Natural killer cell (primary cell): ENCODE data around the gene TWSG1. TPM values are rescaled to one million over a fixed set of nuclear protein-coding genes. Genes with fewer than 3 reads are reported as not detected.

Experiments
- ATAC-seq, 3 donors: fragments of 150-1000 bp in 2 of 3; fragments of 200-7000 bp in 1 of 3; cut with Tn5 transposase; 1 replicate in 1 of 3; 2 replicates in 2 of 3; pipeline ENCODE4 v1.10.0; 2021; ENCODE audit warnings: mild to moderate bottlenecking in 2 of 3, moderate library complexity in 2 of 3
- DNase-seq, 2 donors: peaks; one replicate each; pipeline versions ENCODE4 v3.0.0 to v3.0.0-alpha.2; 2013 to 2021; ENCODE audit warnings: mixed read lengths in 1 of 2
- H3K27ac ChIP-seq: one replicate; pipeline ENCODE4 v1.5.1; 2013; ENCODE audit warnings: mild to moderate bottlenecking, low read length
- H3K27me3 ChIP-seq: one replicate; pipeline ENCODE4 v1.6.1; 2013; ENCODE audit warnings: low read length; ENCODE audit not compliant: control insufficient read depth, insufficient read depth
- H3K36me3 ChIP-seq: one replicate; pipeline ENCODE4 v1.6.1; 2013; ENCODE audit warnings: low read length; ENCODE audit not compliant: control insufficient read depth, insufficient read depth
- H3K4me1 ChIP-seq: one replicate; pipeline ENCODE4 v1.6.1; 2013; ENCODE audit warnings: low read length; ENCODE audit not compliant: control insufficient read depth, insufficient read depth
- H3K4me3 ChIP-seq: one replicate; pipeline ENCODE4 v1.5.1; 2013; ENCODE audit warnings: low read length
- H3K9me3 ChIP-seq: one replicate; pipeline ENCODE4 v1.6.1; 2013; ENCODE audit warnings: low read length; ENCODE audit not compliant: control insufficient read depth, insufficient read depth
- H3K27ac Mint-ChIP-seq, 2 donors: one replicate each; pipeline ENCODE4 v1.8.0; 2022; ENCODE audit warnings: mild to moderate bottlenecking in 2 of 2, mixed read lengths in 2 of 2, moderate library complexity in 1 of 2
- H3K27me3 Mint-ChIP-seq, 2 donors: one replicate each; pipeline ENCODE4 v1.8.0; 2022; ENCODE audit warnings: low read depth in 2 of 2, mixed read lengths in 2 of 2
- H3K36me3 Mint-ChIP-seq: one replicate; pipeline ENCODE4 v1.8.0; 2022; ENCODE audit warnings: mixed read lengths
- H3K4me1 Mint-ChIP-seq, 2 donors: one replicate each; pipeline ENCODE4 v1.8.0; 2022; ENCODE audit warnings: mixed read lengths in 2 of 2
- H3K4me3 Mint-ChIP-seq: one replicate; pipeline ENCODE4 v1.8.0; 2022; ENCODE audit warnings: mild to moderate bottlenecking, moderate library complexity, mixed read lengths
- H3K9me3 Mint-ChIP-seq, 2 donors: one replicate each; pipeline ENCODE4 v1.8.0; 2022; ENCODE audit warnings: mixed read lengths in 2 of 2
- WGBS: methylation state at CpG from one replicate; pipeline ENCODE4 v1.1.7; 2013; ENCODE audit warnings: missing lambda C conversion rate; ENCODE audit not compliant: insufficient coverage; 5-methylcytosine and 5-hydroxymethylcytosine counted together
- intact Hi-C: fragments of 100-400 bp; cut with micrococcal nuclease; formaldehyde crosslinking; loops from one replicate; pipeline ENCODE4 v1.14.2; 2022
- total RNA-seq, 4 donors: library from RNA; stranded (reverse); fragments of 120-200 nt in 1 of 4; gene quantifications; one replicate each; pipeline versions ENCODE4 v1.2.3 to v1.2.4, GENCODE V29; 2013 to 2022
- TF ChIP-seq, protein P1 (sequence below): fragments of 200-600 bp; IDR thresholded peaks from one replicate; pipeline ENCODE4 v1.8.0; 2022; ENCODE audit warnings: antibody characterized with exemption

The TWSG1 gene
- total RNA-seq, 3 donors from 2014 or later (not counting 1 experiment from before 2014, with no cell fraction given), result 3.4 to 7.3 (median 5.6) TPM

DNA sequence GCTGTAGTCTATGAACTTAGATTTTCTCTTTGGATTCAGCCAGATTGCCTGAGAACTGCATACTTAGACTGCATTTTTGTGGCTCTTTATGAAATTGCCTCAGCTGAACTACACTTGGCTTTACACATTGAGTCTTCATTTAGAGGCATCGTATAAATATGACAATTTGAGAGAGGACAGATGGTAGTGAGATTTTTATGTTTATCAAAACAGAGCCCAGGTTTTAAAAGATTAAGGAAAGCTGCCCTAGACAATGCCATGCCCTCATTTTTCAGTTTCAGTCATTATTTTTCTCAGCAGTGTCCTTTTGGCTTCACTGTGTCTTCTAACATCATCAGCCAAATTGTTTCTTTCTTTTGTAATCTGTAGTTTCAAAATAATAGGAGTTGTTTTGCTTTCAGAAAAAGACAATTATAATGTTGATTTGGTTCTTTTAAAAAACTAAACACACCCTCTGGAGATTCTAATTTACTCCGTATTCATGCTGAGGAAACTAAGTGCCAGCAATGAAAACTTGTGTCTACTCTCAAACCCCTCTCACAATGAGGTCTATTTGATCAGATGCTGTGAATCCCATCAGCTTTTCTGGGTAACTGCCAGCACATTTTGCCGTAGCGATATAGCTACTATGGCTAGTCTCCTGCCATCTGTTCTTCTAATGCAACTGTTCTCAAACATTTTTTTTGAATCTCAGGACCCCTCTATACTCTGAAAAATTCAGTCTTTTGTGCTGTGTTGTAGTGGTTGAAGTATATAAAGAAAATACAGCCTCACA lies 46.2 kb downstream of the TWSG1 start:
- H3K4me3 Mint-ChIP-seq, result no peak overlapping the region
- DNase-seq, result no peak
- intact Hi-C loops, result no loop called here
- 98% methylated on average over 4 of the region's 4 CpGs for WGBS
- H3K27me3 Mint-ChIP-seq, result no peaks in the 10 kb centered on the region
- H3K4me1 Mint-ChIP-seq, result no peaks in the 10 kb centered on the region
- H3K4me1 ChIP-seq, result no peaks in the 10 kb centered on the region
- H3K9me3 Mint-ChIP-seq, result no peaks in the 10 kb centered on the region
- no peak for ATAC-seq
- H3K27me3 ChIP-seq, result no peaks in the 10 kb centered on the region
- H3K9me3 ChIP-seq, result no peaks in the 10 kb centered on the region
- no peaks in the 10 kb centered on the region for H3K36me3 Mint-ChIP-seq
- no peaks in the 10 kb centered on the region for H3K36me3 ChIP-seq
- TF ChIP-seq, protein P1, sequence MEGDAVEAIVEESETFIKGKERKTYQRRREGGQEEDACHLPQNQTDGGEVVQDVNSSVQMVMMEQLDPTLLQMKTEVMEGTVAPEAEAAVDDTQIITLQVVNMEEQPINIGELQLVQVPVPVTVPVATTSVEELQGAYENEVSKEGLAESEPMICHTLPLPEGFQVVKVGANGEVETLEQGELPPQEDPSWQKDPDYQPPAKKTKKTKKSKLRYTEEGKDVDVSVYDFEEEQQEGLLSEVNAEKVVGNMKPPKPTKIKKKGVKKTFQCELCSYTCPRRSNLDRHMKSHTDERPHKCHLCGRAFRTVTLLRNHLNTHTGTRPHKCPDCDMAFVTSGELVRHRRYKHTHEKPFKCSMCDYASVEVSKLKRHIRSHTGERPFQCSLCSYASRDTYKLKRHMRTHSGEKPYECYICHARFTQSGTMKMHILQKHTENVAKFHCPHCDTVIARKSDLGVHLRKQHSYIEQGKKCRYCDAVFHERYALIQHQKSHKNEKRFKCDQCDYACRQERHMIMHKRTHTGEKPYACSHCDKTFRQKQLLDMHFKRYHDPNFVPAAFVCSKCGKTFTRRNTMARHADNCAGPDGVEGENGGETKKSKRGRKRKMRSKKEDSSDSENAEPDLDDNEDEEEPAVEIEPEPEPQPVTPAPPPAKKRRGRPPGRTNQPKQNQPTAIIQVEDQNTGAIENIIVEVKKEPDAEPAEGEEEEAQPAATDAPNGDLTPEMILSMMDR, result no peak
- H3K27ac ChIP-seq, result no peak overlapping the region
- no peak overlapping the region for H3K27ac Mint-ChIP-seq
- H3K4me3 ChIP-seq, result no peak overlapping the region

- Histone ChIP-seq H3K36me3 (no peaks in the 10 kb centered on the region), H3K27me3 (no peaks in the 10 kb centered on the region), H3K4me3 (no peak overlapping the region), H3K4me1 (no peaks in the 10 kb centered on the region), H3K9me3 (no peaks in the 10 kb centered on the region), H3K27ac (no peak overlapping the region)
- Mint-ChIP-seq H3K9me3 (peaks cover 0 to 3% of the 10 kb centered on the region in 2 donors), H3K4me1 (no peaks in the 10 kb centered on the region), H3K27ac (no peak overlapping the region), H3K27me3 (no peaks in the 10 kb centered on the region), H3K36me3 (peaks cover 7% of the 10 kb centered on the region), H3K4me3 (no peak overlapping the region)
- intact Hi-C loops, result no loop called here
- DNase-seq (no peak), ATAC-seq (no peak)
- TF ChIP-seq, protein P1, result no peak
- no CpG with 5 or more reads among the region's 1 CpG for WGBS
Measured at GRCh38 chr18:9386879-9387278, 52.3 kb downstream of the TWSG1 start.

- no peak overlapping the region for H3K4me3 ChIP-seq
- no peak overlapping the region for H3K27ac ChIP-seq
- H3K4me3 Mint-ChIP-seq, result no peak overlapping the region
- H3K9me3 ChIP-seq, result no peaks in the 10 kb centered on the region
- no peaks in the 10 kb centered on the region for H3K4me1 ChIP-seq
- H3K27me3 ChIP-seq, result no peaks in the 10 kb centered on the region
- peaks cover 7% of the 10 kb centered on the region for H3K36me3 Mint-ChIP-seq
- TF ChIP-seq, protein P1, result no peak
- H3K27ac Mint-ChIP-seq, result no peak overlapping the region
- H3K4me1 Mint-ChIP-seq, result no peaks in the 10 kb centered on the region
- 60% methylated on average over 1 of the region's 1 CpG for WGBS
- no peak for ATAC-seq
- intact Hi-C loops, result no loop called here
- no peaks in the 10 kb centered on the region for H3K27me3 Mint-ChIP-seq
- H3K36me3 ChIP-seq, result no peaks in the 10 kb centered on the region
- no peak for DNase-seq
- H3K9me3 Mint-ChIP-seq, result peaks cover 0 to 3% of the 10 kb centered on the region in 2 donors
Measured at GRCh38 chr18:9387891-9388290, 53.3 kb downstream of the TWSG1 start.

DNA sequence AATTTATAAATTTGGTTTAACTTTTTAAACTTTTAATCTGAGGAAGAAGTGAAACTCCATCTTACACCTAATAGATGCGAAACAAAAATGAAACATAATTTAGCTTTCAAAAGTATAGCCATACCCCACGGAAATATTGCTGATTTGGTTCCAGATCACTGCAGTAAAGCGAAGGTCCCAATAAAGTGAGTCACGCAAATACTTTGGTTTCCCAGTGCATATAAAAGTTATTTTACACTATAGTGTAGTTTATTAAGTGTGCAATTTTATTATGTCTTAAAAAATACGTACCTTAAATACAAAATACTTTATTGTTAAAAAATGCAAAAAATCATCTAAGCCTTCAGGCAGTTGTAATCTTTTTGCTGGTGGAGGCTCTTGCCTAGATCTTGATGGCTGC lies 55.1 kb downstream of the TWSG1 start:
- no peaks in the 10 kb centered on the region for H3K36me3 ChIP-seq
- H3K9me3 ChIP-seq, result no peaks in the 10 kb centered on the region
- H3K36me3 Mint-ChIP-seq, result peaks cover 7% of the 10 kb centered on the region
- H3K27ac ChIP-seq, result no peak overlapping the region
- no peak overlapping the region for H3K4me3 Mint-ChIP-seq
- DNase-seq, result no peak
- peaks cover 0 to 3% of the 10 kb centered on the region in 2 donors for H3K9me3 Mint-ChIP-seq
- ATAC-seq, result no peak
- no peaks in the 10 kb centered on the region for H3K27me3 ChIP-seq
- H3K27me3 Mint-ChIP-seq, result no peaks in the 10 kb centered on the region
- H3K4me3 ChIP-seq, result no peak overlapping the region
- H3K27ac Mint-ChIP-seq, result no peak overlapping the region
- H3K4me1 ChIP-seq, result no peaks in the 10 kb centered on the region
- intact Hi-C loops, result no loop called here
- 100% methylated on average over 4 of the region's 5 CpGs for WGBS
- TF ChIP-seq, protein P1, result no peak
- no peaks in the 10 kb centered on the region for H3K4me1 Mint-ChIP-seq
